Effector CD8-positive, alpha-beta T cell (primary cell): ENCODE measurements around the gene MYO15B.
A peak's percentile ranks its signal among the peaks of the same experiment; 100 is the strongest.

Source experiments
- DNase-seq: peaks from one replicate; lab custom pipeline; 2025; lab: John Stamatoyannopoulos, UW

MYO15B gene

DNA sequence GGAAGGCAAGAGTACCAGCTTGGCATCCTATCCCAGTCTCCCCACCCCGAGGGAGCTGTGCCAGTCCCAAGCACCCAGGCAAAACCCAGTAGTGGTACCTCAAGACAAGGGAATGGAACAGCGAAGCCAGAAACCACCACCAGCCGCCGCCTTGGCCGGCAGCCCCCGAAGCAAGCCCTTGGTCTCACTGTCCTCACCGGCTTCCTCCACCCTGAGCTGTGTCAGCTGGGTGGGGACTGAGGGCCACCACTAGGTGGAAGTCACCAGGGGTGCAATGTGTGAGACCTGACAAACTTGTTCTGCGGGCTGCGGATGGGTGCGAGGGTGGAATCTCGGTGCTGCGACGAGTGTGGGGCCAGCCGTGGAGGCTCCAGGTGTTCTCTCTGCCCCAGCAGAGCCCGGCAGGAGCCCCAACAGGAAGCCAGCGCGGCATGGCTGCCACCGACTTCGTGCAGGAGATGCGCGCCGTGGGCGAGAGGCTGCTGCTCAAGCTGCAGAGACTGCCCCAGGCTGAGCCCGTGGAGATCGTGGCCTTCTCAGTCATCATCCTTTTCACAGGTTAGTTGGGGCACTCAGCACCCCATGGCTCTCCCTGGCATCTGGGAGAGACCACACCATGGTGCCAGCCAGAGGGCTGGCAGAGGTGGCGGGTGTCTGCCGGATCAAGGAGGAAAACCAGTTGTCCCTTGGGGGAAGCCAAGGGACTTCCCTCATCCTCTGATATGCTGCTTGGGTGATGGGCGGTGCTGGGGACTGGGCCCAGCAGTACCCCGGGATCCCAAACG is 52.4 kb downstream of the MYO15B start:
- DNase-seq = no peak

DNA sequence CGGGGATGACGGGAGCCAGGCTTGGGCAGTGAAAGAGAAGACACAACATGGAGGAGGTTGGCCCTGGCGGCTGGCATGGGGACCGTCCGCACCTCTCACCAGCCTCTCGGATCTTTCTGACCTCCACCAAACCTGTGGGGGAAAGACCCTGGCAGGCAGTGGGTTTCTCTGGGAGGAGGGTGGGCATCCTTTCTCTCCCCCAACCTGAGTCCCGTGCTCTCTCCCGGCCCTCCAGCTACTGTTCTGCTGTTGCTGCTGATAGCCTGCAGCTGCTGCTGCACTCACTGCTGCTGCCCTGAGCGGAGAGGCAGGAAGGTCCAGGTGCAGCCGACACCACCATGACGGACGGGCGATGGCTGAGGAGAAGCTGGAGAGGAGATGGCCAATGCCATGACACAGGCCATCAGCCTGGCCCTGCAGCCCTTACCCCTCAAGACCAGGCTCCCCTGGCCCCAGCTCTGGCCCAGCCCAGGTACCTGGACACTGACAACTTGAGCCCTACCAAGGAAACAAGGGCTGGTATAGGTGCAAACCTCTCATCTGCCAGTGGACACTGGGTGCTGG is 53.0 kb downstream of the MYO15B start:
- no peak for DNase-seq

DNA sequence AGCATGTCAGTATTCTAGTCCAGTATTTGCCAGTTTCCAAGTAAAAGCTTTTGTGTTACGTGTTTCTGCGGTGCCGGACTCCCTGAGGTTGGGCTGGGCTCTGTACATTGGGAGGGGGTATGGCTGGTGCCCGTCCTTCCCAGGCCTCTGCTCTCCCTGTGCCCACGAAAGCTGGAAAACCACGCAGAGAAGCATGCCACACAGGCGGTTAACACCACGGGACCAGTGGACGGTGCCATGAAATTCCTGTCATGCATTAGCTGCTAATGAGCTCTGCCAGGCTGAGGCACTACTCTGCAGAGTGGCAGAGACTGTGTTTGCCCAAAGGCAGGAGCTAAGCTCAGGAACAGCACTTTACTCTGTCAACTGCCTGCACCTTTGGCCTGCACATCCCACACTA is 53.7 kb downstream of the MYO15B start:
- DNase-seq = no peak

DNA sequence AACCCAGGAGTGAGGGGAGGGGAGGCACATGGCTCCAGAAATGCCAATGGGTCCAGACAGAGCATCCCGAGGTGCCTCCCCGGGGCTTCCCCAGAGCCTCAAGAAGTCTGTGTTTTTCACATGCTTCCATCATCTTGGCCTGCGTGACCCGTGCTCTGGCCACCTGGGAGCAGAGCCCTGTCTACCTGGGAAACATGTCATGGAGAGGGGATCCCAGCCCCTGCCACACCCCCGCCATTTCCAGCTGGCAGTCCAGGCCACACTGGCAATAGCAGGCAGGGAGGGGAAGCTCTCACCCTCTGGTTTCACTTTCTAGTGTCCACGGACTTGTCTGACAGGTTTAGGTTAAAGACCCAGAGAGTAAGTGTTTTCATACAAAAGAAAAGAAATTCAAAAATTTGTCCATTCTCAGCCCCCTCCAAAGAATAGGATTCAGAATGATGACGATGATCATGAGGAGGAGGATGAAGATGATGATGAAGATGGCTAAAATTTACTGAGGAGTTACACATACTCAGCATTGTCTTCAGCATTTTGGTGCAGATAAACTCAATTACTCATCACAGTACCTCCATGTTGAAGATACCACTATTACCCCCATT is 54.7 kb downstream of the MYO15B start:
- DNase-seq = no peak

DNA sequence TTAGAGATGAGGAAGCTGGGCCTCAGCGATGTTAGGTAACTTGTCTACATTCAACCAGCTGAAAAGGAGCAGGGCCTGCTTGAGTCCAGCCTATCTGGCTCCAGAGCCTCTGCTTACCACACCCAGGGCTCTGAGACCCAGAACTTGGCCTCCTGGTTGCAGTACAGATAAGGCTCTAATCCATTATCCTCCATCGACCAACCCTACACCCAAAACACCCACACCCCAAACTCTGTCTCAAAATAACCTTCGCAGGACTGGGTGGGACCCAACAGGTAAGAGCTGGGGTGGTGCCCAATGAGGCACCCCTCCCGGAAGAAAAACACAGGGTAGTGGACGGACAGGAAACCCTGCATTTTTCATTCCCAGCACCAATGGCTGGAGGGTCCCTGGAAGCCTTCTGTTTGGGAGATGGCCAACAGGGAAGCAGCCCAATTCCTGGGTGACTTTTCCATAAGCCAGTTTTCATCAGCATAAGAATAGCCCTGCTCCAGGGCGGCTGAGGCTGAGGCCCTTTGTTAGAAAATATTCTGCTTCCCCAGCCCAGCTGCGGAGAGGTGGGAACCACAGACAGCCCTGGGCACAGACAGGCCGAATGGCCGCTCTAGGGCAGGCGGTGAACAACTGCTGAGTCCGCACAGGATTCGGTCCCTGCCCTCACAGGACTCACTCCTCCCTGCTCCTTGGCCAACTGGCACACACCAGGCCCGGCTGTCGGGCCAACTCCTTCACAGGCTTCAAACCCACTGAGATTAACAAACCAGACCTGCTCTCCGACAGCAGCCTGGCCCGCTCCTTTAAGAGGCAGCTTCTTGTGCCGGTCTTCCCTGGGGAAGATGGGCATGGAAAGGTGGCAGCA is 55.4 kb downstream of the MYO15B start:
- DNase-seq = no peak

DNA sequence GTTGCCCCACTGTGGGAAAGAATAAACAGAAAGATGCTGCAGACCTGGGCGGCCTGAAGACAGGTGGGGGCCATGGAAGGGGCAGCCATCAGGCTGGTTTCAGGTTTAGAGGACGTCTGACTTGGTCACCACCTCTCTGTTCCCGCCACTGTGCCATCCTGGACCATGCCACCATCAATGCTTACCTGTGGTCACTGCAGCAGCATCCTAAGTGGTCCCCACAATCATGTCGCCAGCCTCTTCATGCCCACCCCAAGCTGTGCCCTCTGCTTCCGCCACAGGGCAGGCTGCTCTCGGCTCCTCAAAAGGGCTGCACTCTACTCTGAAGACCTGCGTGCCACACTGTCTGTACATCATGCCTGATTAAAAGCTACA is 56.0 kb downstream of the MYO15B start:
- no peak for DNase-seq

DNA sequence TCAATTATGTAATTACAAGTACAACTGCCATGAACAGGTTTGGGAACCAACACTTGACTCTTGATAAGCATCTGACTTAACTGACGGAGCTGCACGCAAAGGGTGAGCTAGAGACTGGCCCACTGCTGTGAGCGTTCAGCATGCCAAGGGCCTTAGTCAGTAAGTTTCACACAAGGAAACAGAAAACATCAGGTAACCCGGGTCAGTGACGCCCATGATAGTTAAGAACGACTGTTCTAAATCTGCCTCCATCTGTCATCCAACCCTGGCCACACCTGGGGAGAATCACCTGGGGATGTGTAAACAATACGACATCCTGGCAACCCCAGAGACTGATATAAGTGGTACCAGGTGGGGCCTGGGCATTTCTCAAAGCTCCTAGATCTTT is 57.9 kb downstream of the MYO15B start:
- DNase-seq = no peak

DNA sequence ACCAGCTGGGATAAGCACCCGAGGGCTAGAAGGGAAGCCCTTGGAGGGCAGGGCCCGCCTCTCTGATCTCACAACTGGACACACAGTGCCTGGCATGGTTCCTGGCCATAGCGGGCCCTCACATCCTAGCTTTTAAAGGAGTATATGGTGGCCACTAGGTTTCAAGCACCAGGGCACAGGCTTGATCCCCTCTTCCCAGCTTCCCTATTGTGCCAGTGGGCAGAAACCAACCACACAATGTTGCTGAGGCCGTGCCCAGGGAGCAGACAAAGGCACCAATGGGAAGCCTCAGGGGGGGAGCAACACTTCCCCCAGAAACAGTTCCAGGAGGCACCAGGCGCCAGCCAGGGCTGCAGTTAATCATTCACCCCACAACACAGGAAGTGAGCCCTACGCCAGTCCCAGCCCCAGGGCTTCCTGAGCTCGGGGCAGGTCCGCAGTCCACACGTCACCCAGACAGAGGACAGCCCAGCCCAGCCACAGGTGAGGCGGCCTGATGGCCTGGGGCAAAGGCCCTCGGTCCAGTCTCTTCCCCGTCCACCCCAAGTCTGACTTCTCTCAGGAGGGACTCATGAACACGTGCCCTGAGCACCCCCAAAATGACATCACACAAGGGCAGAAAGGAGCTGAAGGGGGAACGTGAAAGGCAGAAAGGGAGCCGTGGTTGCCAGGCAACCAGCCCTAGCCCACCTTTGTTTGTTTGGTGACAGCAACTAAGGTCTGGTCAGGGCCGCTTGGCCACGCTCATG is 58.5 kb downstream of the MYO15B start:
- DNase-seq = no peak

DNA sequence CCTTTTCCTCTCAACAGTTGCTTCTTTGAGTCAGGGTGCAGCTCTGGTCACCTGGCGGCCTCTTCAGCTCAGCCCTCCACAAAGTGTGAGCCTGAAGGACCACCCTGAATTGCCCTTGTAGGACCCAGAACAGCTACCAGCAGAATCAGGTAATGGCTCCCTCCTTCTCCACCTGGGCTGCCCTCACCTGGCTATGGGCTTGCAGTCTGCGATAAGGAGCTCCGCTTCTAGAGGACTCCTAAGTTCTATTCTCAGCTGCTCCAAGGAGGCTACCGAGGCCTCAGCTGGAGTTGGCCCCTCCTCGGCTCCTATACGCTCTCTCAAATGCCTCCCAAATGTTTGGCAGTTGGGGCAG is 59.0 kb downstream of the MYO15B start:
- DNase-seq = no peak

DNA sequence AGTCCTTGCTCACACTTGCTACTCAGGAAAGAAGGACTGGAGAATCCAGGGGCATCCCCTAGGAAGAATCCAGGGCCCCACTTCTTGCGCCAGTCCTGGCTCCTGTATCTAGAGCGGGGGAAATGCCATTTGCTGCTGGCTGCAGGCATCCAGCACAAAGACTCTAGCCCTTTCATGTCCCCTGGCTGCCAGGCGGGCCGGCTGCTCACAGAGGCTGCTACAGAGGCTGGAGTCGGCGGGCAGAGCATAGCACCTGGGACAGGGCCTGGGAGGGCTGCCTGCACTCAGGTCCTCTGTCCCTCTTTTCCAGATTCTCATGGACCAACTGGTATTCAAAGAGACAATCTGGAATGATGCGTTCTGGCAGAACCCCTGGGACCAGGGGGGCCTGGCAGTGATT is 59.5 kb downstream of the MYO15B start:
- DNase-seq = no peak

DNA sequence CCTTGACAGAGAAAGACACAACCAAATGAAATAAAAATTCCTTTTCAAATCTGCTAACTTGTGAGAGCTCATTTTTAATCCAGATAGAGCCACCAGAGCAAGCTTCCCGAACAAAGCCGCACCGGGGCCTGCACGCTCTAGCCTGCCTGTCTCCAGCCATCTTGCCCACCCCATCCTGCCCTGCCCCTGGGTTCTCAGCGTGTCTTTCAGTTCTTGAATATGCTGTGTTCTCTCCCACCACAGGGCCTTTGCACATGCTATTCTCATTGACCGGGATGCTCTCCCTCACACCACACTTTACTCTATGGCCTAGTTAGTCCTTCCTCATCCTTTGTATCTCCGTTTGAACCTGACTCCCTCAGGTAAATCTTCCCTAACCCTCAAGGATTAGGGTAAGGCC is 60.3 kb downstream of the MYO15B start:
- no peak for DNase-seq

DNA sequence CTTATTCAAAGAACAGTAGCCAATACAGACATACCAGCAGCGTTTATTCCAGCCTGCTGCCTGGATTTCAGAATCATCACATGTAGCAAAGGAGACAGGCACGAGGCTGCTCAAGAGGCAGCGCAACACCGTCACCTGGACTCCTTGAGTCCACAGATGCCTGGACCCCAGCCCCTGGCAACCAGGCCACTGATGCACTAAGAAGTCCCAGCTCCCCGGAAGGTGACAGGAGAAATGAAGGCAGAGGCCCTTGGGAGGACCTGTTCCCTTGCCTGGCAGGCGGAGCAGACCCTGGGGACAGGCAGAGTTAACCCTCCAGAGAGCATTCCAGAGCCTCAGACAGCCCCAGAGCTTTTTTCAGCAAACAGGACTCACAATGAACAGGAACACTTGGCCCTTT is 62.1 kb downstream of the MYO15B start:
- no peak for DNase-seq

DNA sequence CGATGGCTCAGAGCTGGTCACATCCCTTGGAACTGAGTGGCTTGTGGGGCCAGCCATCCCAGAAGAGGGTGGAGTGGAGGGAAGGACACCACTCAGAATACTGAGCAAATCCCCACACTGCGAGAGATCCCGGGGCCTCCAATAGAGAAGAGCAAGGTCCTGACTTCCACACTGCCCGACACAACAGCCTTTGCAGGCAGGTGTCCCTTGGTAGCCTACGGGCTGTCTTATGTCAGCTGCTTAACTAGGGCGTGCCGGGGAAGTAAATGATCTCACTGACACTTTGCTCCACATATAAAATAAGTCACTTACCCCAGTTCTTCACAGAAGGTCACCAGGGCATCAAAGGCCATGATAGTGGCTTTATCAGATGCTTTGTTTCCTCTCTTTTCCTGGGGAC is 63.3 kb downstream of the MYO15B start:
- DNase-seq = no peak

DNA sequence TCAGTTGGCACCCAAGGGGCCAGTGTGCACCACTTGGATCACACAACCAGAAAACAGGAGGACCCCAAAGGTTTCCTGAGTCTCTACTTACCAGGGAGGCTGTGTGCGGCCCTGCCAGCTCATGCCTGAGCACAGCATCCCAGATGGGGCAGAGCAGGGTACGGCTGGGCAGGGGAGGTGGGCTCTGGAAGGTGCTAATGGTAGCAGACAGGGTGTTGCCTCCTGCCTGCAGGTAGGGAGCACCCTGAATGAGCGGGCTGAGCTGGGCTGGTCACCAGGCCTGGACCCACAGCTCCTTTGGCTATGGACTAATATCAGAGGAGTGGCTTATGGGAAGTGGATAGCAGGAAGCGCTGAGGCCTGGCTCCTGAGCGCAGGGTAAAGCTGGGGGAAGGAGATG is 64.7 kb downstream of the MYO15B start:
- no peak for DNase-seq

DNA sequence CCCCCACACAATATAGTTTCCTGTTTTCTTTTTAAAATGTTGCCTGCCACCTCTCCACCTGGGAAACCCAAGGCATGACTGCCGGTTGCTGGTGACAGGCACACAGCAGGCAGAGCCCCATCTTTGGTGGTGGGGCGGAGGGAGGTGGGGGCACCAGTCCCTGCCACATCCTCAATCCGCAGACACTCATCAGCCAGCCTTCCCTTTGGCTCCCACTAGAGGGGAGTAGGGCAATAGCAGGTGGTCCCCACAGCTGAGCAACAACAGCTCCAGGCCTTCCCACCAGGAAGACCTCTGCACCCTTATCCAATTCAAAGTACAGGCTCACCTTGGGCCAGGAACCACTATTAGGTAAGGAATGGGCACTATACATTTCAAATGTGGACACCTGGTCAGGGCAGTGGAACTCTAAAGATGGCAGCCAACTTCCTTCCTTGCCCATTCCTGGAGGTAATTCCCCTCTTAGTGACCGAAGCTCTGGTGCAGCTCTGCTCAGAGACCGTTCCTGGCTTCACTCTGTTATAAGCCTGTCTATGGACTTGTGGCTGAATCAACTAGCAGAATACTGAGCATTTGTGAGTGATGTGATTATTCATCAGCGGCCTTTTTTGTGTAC is 65.4 kb downstream of the MYO15B start:
- peak; percentile 9 for DNase-seq

DNA sequence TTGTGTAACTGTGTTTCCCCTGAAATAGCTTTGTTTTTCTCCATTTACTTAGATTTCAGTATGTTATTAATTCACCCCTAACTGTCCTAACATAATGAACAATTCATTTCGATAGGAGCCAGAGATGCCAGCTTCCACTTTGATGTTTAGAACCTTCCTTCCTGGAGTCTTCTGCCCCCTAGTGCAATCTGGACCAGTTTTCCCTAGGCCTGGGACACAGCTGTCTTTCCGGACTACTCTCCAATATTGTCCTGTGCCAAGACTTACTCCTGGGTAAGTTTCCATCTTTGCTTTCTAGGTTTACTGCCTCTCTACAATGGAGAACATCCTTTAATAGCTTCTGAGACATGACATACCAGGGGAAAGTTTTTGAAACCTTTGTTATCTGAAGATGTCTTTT is 66.6 kb downstream of the MYO15B start:
- no peak for DNase-seq

DNA sequence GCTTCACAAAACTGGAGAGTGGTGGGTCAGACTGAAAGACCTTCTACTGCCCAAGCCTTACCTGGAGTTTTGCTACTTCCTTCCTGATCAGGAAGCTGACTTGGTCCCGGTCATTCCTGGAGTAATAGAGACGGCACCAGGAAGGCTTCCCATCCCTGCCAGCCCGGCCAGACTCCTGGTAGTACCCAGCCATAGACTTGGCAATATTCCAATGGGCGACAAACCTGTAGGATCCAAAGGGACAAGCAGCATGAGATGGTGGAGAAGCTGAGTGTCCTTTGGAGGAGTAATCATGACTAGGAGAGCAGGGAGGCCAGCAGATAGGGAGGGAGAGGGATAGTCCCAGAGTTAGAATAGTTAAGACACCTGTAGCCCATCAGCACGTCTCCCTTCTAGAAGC is 70.6 kb downstream of the MYO15B start:
- no peak for DNase-seq

DNA sequence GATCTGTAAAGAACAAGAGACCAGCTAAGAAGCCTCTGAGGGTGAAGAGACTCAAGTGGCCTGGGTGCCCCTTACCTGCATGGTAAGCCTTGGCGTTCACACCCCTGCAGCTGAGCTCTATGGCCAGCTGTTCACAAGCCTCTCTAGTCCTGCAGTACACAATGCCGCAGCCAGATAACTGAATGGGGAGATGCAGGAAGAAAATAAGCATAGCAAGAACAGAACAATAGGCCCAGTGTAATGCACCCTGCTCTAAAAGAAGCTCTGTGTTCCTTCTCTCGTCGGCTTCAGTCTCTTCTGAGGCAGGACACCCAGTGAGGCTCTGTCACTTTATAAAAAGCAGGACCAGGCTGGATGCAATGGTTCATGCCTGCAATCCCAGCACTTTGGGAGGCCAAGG is 73.9 kb downstream of the MYO15B start:
- no peak for DNase-seq

DNA sequence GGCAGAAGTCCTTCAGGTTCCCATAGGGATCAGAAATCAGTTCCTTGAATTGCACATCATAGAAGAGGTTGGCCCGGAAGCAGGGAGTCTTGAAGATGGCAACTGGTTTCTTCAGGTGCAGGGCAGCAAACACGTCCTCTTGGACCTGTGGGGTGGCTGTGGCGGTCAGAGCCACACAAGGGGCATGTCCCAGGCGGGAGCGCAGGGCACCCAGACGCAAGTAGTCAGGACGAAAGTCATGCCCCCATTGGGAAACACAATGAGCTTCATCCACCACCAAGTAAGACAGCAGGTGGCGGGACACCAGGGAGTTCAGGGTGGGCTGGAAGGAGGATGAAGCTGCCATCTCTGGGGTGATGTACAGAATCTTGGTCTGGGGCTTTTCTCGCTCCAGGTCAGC is 74.9 kb downstream of the MYO15B start:
- no peak for DNase-seq

DNA sequence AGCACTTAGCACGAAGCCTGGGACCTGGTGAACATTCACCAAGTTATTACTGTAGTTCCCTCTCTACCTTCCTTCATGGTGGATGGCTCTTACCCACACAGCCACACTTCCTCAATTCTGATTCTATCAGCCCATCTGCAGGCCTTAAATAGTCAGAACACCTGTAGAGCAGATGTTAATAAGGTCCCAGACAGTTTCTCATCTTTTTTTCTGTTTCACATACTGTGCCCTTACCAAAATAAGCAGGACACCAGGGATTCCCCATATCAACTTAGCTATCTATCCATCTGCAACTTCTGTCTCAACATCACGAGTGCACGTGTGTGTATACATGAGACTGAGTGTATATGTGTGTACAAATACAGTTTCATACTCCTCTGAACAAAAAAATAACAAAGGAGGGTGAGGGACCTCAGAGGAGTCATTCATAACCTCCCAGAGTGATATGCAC is 76.5 kb downstream of the MYO15B start:
- DNase-seq = no peak

DNA sequence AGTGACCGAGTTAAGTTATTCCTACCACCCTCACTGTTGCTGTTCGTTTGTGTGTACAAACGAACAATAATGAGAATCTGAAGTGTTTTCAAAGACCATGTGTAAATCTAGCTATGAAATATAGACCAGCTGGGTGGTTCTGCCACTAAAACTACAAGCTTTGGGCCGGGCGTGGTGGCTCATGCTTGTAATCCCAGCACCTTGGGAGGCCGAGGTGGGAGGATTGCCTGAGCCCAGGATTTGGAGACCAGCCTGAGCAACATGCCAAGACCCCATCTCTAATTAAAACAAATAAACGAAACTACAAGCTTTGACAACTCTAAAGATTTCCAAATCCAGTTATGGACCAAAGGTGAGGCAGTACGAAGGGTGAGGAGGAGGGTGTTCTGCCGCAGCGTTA is 78.4 kb downstream of the MYO15B start:
- DNase-seq = no peak
